Fibroblast of lung (primary cell): Measurements from ENCODE around the gene DSTYK.

Source experiments
- CTCF ChIP-seq, 2 donors: IDR thresholded peaks in 1 of 2; conservative IDR thresholded peaks in 1 of 2; 1 replicate in 1 of 2; 2 replicates in 1 of 2; pipeline ENCODE4 v1.5.1; 2011 to 2012; ENCODE audit warnings: low read length in 2 of 2, control low read depth in 1 of 2, inconsistent platforms in 1 of 2, low read depth in 1 of 2, mild to moderate bottlenecking in 1 of 2
- EZH2 ChIP-seq: IDR thresholded peaks from 2 replicates; pipeline ENCODE4 v1.5.1; 2012; ENCODE audit warnings: low read length, control low read depth, mild to moderate bottlenecking; ENCODE audit errors: missing control alignments

- TF ChIP-seq CTCF (conservative IDR thresholded peaks at IDR 0.05 in 1 of 2, IDR thresholded peaks at IDR 0.05 in 1 of 2; ENCODE audit: low read depth in 1 of 2, low read length in 2 of 2), result peak; percentile 80 to 88
- no peak for TF ChIP-seq EZH2
Observed at GRCh38 chr1:205141236-205142101, 70.0 kb downstream of the DSTYK start.
